DND-41 (cell line): ENCODE results near the gene TMEM135.

Source experiments
- ATAC-seq: fragments of 200-7000 bp; cut with Tn5 transposase; 3 replicates; pipeline ENCODE4 v1.9.1; 2021; ENCODE audit warnings: low read depth; ENCODE audit not compliant: insufficient read depth
- DNase-seq: peaks from one replicate; pipeline ENCODE4 v3.0.0-alpha.2; 2020
- H2AFZ ChIP-seq: 2 replicates; pipeline ENCODE4 v1.6.0; 2012; ENCODE audit warnings: low read depth, low read length
- H3K27ac ChIP-seq: 2 replicates; pipeline ENCODE4 v1.5.1; 2012; ENCODE audit warnings: low read length, inconsistent platforms
- H3K27me3 ChIP-seq: fragments of 200-600 bp; sonication (generic); 2 replicates; pipeline ENCODE4 v1.6.0; 2012; ENCODE audit warnings: low read length, mild to moderate bottlenecking, inconsistent platforms; ENCODE audit not compliant: insufficient read depth, poor library complexity
- H3K36me3 ChIP-seq: 2 replicates; pipeline ENCODE4 v1.5.1; 2012; ENCODE audit warnings: low read length, inconsistent platforms; ENCODE audit not compliant: insufficient read depth
- H3K4me1 ChIP-seq: 2 replicates; pipeline ENCODE4 v1.5.1; 2012; ENCODE audit warnings: mild to moderate bottlenecking, low read length; ENCODE audit not compliant: insufficient read depth
- H3K4me2 ChIP-seq: 2 replicates; pipeline ENCODE4 v1.6.0; 2012; ENCODE audit warnings: mild to moderate bottlenecking, moderate library complexity, low read length, inconsistent platforms; ENCODE audit not compliant: insufficient read depth
- H3K4me3 ChIP-seq, 2 experiments: fragments of 200-600 bp in 1 of 2; shearing (Covaris generic) in 1 of 2; 2 replicates each; pipeline ENCODE4 v1.5.1; 2012 to 2016; ENCODE audit warnings: inconsistent platforms in 2 of 2, low read length in 2 of 2, mild to moderate bottlenecking in 2 of 2, low read depth in 1 of 2, moderate library complexity in 1 of 2
- H3K79me2 ChIP-seq: 2 replicates; pipeline ENCODE4 v1.6.0; 2012; ENCODE audit warnings: low read length, inconsistent platforms; ENCODE audit not compliant: insufficient read depth
- H3K9ac ChIP-seq: 2 replicates; pipeline ENCODE4 v1.6.0; 2012; ENCODE audit warnings: low read depth, mild to moderate bottlenecking, inconsistent platforms, low read length, moderate library complexity
- H3K9me3 ChIP-seq: 2 replicates; pipeline ENCODE4 v1.5.1; 2012; ENCODE audit warnings: low read length, moderate library complexity, mild to moderate bottlenecking, inconsistent platforms; ENCODE audit not compliant: insufficient read depth, severe bottlenecking
- H4K20me1 ChIP-seq: 2 replicates; pipeline ENCODE4 v1.6.0; 2012; ENCODE audit warnings: low read length; ENCODE audit not compliant: insufficient read depth
- CTCF ChIP-seq: IDR thresholded peaks from 2 replicates; pipeline ENCODE4 v1.5.1; 2012; ENCODE audit warnings: borderline replicate concordance, low read length, moderate library complexity, mild to moderate bottlenecking; ENCODE audit not compliant: poor library complexity, severe bottlenecking; ENCODE audit errors: extremely low read depth
- EZH2 ChIP-seq: IDR thresholded peaks from 3 replicates; pipeline ENCODE4 v1.6.1; 2012; ENCODE audit warnings: borderline replicate concordance, low read depth, mild to moderate bottlenecking, moderate library complexity, low read length, inconsistent platforms; ENCODE audit not compliant: severe bottlenecking

The TMEM135 gene

GRCh38 chr11:87306262-87306851 is 268.6 kb downstream of the TMEM135 start:
- no peak overlapping the region for H3K4me2 ChIP-seq
- no peak overlapping the region for H3K27ac ChIP-seq
- H3K4me1 ChIP-seq, result no peaks in the 10 kb centered on the region
- no peaks in the 10 kb centered on the region for H3K9me3 ChIP-seq
- ATAC-seq (peak; percentile 45; the same call in 2 of the 3 replicates), DNase-seq (no peak)
- no peak overlapping the region for H3K9ac ChIP-seq
- no peak overlapping the region for H3K4me3 ChIP-seq
- no peaks in the 10 kb centered on the region for H3K79me2 ChIP-seq
- TF ChIP-seq EZH2, result no peak
- no peak for TF ChIP-seq CTCF
- H4K20me1 ChIP-seq, result no peaks in the 10 kb centered on the region
- H3K27me3 ChIP-seq, result no peaks in the 10 kb centered on the region
- no peak overlapping the region for H2AFZ ChIP-seq
- H3K36me3 ChIP-seq, result peaks cover 8% of the 10 kb centered on the region; the same call in 1 of the 2 replicates

- Histone ChIP-seq H3K27ac (no peak overlapping the region), H3K79me2 (no peaks in the 10 kb centered on the region), H2AFZ (no peak overlapping the region), H3K27me3 (no peaks in the 10 kb centered on the region), H3K4me3 (no peak overlapping the region), H4K20me1 (no peaks in the 10 kb centered on the region), H3K4me2 (no peak overlapping the region), H3K36me3 (peaks cover 8% of the 10 kb centered on the region; the same call in 1 of the 2 replicates), H3K9ac (no peak overlapping the region), H3K9me3 (no peaks in the 10 kb centered on the region), H3K4me1 (no peaks in the 10 kb centered on the region)
- no peak for ATAC-seq
- no peak for TF ChIP-seq EZH2
- TF ChIP-seq CTCF, result no peak
- no peak for DNase-seq
Observed at GRCh38 chr11:87307101-87307500, 269.4 kb downstream of the TMEM135 start.

GRCh38 chr11:87315229-87315628 is 277.5 kb downstream of the TMEM135 start:
- H3K27me3 ChIP-seq, result no peaks in the 10 kb centered on the region
- H3K4me3 ChIP-seq, result no peak overlapping the region
- no peaks in the 10 kb centered on the region for H4K20me1 ChIP-seq
- no peak overlapping the region for H3K27ac ChIP-seq
- H3K9me3 ChIP-seq, result no peaks in the 10 kb centered on the region
- peaks cover 3% of the 10 kb centered on the region; the same call in 1 of the 2 replicates for H3K36me3 ChIP-seq
- H2AFZ ChIP-seq, result no peak overlapping the region
- no peak overlapping the region for H3K4me2 ChIP-seq
- no peaks in the 10 kb centered on the region for H3K4me1 ChIP-seq
- ATAC-seq, result no peak
- no peak overlapping the region for H3K9ac ChIP-seq
- DNase-seq, result no peak
- H3K79me2 ChIP-seq, result no peaks in the 10 kb centered on the region
- no peak for TF ChIP-seq EZH2
- no peak for TF ChIP-seq CTCF

GRCh38 chr11:87316491-87316890 is 278.8 kb downstream of the TMEM135 start:
- Histone ChIP-seq H4K20me1 (no peaks in the 10 kb centered on the region), H3K27me3 (no peaks in the 10 kb centered on the region), H3K79me2 (no peaks in the 10 kb centered on the region), H3K27ac (no peak overlapping the region), H3K36me3 (peaks cover 6% of the 10 kb centered on the region; the same call in 1 of the 2 replicates), H3K9me3 (no peaks in the 10 kb centered on the region), H3K4me1 (no peaks in the 10 kb centered on the region), H3K4me2 (no peak overlapping the region), H3K9ac (no peak overlapping the region), H3K4me3 (no peak overlapping the region), H2AFZ (no peak overlapping the region)
- TF ChIP-seq CTCF, result no peak
- no peak for TF ChIP-seq EZH2
- DNase-seq (no peak), ATAC-seq (no peak)
